Stimulated activated naive CD8-positive, alpha-beta T cell treated with anti-CD3 and anti-CD28 coated beads, Interleukin-15, amount 100 ng/mL, for 72 hours (primary cell): ENCODE data around the gene WNK1.

Experiments used
- ATAC-seq: fragments of 150-1000 bp; cut with Tn5 transposase; 2 replicates; pipeline ENCODE4 v1.10.0; 2021; ENCODE audit warnings: mild to moderate bottlenecking, moderate library complexity
- DNase-seq, 2 donors: peaks; one replicate each; pipeline ENCODE4 v3.0.0; 2021 to 2022
- H3K27ac Mint-ChIP-seq, 2 donors: one replicate each; pipeline ENCODE4 v1.8.0; 2022; ENCODE audit warnings: mild to moderate bottlenecking in 2 of 2, mixed read lengths in 2 of 2, moderate library complexity in 2 of 2
- H3K27me3 Mint-ChIP-seq: one replicate; pipeline ENCODE4 v1.8.0; 2022; ENCODE audit warnings: mixed read lengths
- H3K4me1 Mint-ChIP-seq: one replicate; pipeline ENCODE4 v1.8.0; 2022; ENCODE audit warnings: mild to moderate bottlenecking, mixed read lengths
- H3K4me3 Mint-ChIP-seq, 2 donors: one replicate each; pipeline ENCODE4 v1.8.0; 2022; ENCODE audit warnings: mild to moderate bottlenecking in 2 of 2, mixed read lengths in 2 of 2, moderate library complexity in 1 of 2
- H3K9me3 Mint-ChIP-seq, 2 donors: one replicate each; pipeline ENCODE4 v1.8.0; 2022; ENCODE audit warnings: mixed read lengths in 2 of 2

The WNK1 gene

DNA sequence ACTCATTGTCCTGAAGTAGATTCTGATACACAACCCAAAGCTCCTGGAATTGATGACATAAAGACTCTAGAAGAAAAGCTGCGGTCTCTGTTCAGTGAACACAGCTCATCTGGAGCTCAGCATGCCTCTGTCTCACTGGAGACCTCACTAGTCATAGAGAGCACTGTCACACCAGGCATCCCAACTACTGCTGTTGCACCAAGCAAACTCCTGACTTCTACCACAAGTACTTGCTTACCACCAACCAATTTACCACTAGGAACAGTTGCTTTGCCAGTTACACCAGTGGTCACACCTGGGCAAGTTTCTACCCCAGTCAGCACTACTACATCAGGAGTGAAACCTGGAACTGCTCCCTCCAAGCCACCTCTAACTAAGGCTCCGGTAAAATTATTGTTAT is 133.3 kb downstream of the WNK1 start:
- Mint-ChIP-seq H3K9me3 (no peaks in the 10 kb centered on the region), H3K27ac (peak overlapping the region in 1 of 2 donors; percentile 49), H3K27me3 (no peaks in the 10 kb centered on the region), H3K4me1 (no peaks in the 10 kb centered on the region), H3K4me3 (no peak overlapping the region)
- DNase-seq (no peak), ATAC-seq (no peak)

GRCh38 chr12:886206-886605 is 133.8 kb downstream of the WNK1 start:
- Mint-ChIP-seq H3K4me3 (no peak overlapping the region), H3K9me3 (no peaks in the 10 kb centered on the region), H3K4me1 (no peaks in the 10 kb centered on the region), H3K27me3 (no peaks in the 10 kb centered on the region), H3K27ac (no peak overlapping the region)
- ATAC-seq, result no peak
- DNase-seq, result no peak

GRCh38 chr12:894226-894625 is 141.8 kb downstream of the WNK1 start:
- Mint-ChIP-seq H3K9me3 (no peaks in the 10 kb centered on the region), H3K4me1 (no peaks in the 10 kb centered on the region), H3K27ac (no peak overlapping the region), H3K27me3 (no peaks in the 10 kb centered on the region), H3K4me3 (no peak overlapping the region)
- ATAC-seq (no peak), DNase-seq (no peak)

- no peaks in the 10 kb centered on the region for H3K4me1 Mint-ChIP-seq
- H3K9me3 Mint-ChIP-seq, result no peaks in the 10 kb centered on the region
- H3K27ac Mint-ChIP-seq, result no peak overlapping the region
- DNase-seq, result no peak
- ATAC-seq, result no peak
- no peaks in the 10 kb centered on the region for H3K27me3 Mint-ChIP-seq
- H3K4me3 Mint-ChIP-seq, result no peak overlapping the region
Observed at GRCh38 chr12:896031-896430, 143.7 kb downstream of the WNK1 start.

- Mint-ChIP-seq H3K27ac (no peak overlapping the region), H3K4me1 (no peaks in the 10 kb centered on the region), H3K27me3 (no peaks in the 10 kb centered on the region), H3K9me3 (no peaks in the 10 kb centered on the region), H3K4me3 (no peak overlapping the region)
- no peak for DNase-seq
- ATAC-seq, result no peak
Observed at GRCh38 chr12:897386-897785, 145.0 kb downstream of the WNK1 start.

- ATAC-seq (no peak), DNase-seq (no peak)
- no peaks in the 10 kb centered on the region for H3K27me3 Mint-ChIP-seq
- no peaks in the 10 kb centered on the region for H3K9me3 Mint-ChIP-seq
- no peak overlapping the region for H3K4me3 Mint-ChIP-seq
- peaks cover 28% of the 10 kb centered on the region for H3K4me1 Mint-ChIP-seq
- H3K27ac Mint-ChIP-seq, result no peak overlapping the region
Observed at GRCh38 chr12:902581-902980, 150.2 kb downstream of the WNK1 start.

- no peak overlapping the region for H3K27ac Mint-ChIP-seq
- H3K9me3 Mint-ChIP-seq, result no peaks in the 10 kb centered on the region
- H3K27me3 Mint-ChIP-seq, result no peaks in the 10 kb centered on the region
- no peak for ATAC-seq
- no peak for DNase-seq
- H3K4me3 Mint-ChIP-seq, result no peak overlapping the region
- H3K4me1 Mint-ChIP-seq, result peaks cover 28% of the 10 kb centered on the region
Observed at GRCh38 chr12:903055-903454, 150.7 kb downstream of the WNK1 start.

DNA sequence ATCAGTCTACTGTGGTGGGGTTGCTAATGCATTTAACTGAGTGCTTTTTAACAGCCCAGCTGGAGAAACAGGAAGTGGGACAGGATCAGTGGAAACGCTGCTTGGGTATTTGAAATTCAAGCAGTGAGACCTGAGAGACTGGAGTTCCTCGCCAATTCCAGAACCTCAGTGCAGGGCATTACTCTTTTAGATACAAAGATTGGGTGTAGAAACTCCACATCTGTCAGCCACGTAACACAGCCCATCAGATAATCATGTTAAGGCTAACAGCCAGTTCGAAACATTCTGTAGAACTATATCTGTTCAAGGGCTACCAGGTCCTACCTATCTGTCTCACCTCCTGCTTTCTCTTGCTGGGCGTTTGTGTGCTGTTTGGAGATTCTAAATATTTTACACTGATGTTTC is 151.6 kb downstream of the WNK1 start:
- Mint-ChIP-seq H3K4me1 (peaks cover 28% of the 10 kb centered on the region), H3K27me3 (no peaks in the 10 kb centered on the region), H3K4me3 (no peak overlapping the region), H3K27ac (peak overlapping the region in 1 of 2 donors; percentile 87), H3K9me3 (no peaks in the 10 kb centered on the region)
- ATAC-seq, result no peak
- no peak for DNase-seq

- no peak for DNase-seq
- Mint-ChIP-seq H3K4me3 (peak overlapping the region; percentile 5 to 7), H3K27ac (peak overlapping the region in 1 of 2 donors; percentile 61)
Observed at GRCh38 chr12:905261-906031, 153.1 kb downstream of the WNK1 start.

GRCh38 chr12:906062-906585 is 153.7 kb downstream of the WNK1 start:
- Mint-ChIP-seq H3K4me1 (peaks cover 28% of the 10 kb centered on the region), H3K27ac (peak overlapping the region in 1 of 2 donors; percentile 87), H3K27me3 (no peaks in the 10 kb centered on the region), H3K9me3 (no peaks in the 10 kb centered on the region), H3K4me3 (no peak overlapping the region)
- DNase-seq (no peak), ATAC-seq (peak; percentile 10)

More at GRCh38 chr12:905261-906031, 153.1 kb downstream of the WNK1 start:
- Mint-ChIP-seq H3K9me3 (no peaks in the 10 kb centered on the region), H3K27me3 (no peaks in the 10 kb centered on the region), H3K4me1 (peaks cover 28% of the 10 kb centered on the region)
- ATAC-seq, result peak; percentile 79

- Mint-ChIP-seq H3K27ac (no peak overlapping the region), H3K27me3 (no peaks in the 10 kb centered on the region)
Observed at GRCh38 chr12:907413-908185, 155.2 kb downstream of the WNK1 start.

DNA sequence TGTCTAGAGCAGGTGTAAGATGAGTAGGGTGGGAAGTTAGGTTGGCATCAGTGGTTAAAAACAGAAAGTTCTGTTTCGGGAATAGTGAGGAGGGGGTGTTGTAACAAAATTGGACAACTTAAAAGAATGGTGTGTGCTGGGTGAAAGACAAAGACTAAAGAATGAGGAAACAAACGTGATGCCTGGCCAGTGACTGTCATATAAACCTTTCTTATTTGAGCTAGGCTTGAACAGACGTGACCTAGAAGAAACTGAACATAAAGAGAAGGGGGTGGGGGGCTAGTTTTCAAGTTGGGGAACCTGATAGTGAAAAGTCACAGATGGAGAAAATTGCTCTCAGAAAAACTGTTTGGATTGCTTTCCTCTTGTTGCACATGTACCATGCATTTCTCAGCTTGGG is 157.5 kb downstream of the WNK1 start:
- H3K27ac Mint-ChIP-seq, result peak overlapping the region; percentile 15 to 57

More at GRCh38 chr12:907413-908185, 155.2 kb downstream of the WNK1 start:
- Mint-ChIP-seq H3K9me3 (no peaks in the 10 kb centered on the region), H3K4me3 (no peak overlapping the region), H3K4me1 (peaks cover 28% of the 10 kb centered on the region)
- DNase-seq (no peak), ATAC-seq (no peak)

GRCh38 chr12:910416-910815 is 158.0 kb downstream of the WNK1 start:
- no peak overlapping the region for H3K27ac Mint-ChIP-seq
- no peak overlapping the region for H3K4me3 Mint-ChIP-seq
- DNase-seq (no peak), ATAC-seq (no peak)
- H3K27me3 Mint-ChIP-seq, result no peaks in the 10 kb centered on the region
- H3K9me3 Mint-ChIP-seq, result no peaks in the 10 kb centered on the region
- H3K4me1 Mint-ChIP-seq, result peaks cover 26% of the 10 kb centered on the region

More for the DNA sequence above, 157.5 kb downstream of the WNK1 start:
- Mint-ChIP-seq H3K27me3 (no peaks in the 10 kb centered on the region), H3K4me3 (no peak overlapping the region), H3K9me3 (no peaks in the 10 kb centered on the region), H3K4me1 (peaks cover 26% of the 10 kb centered on the region)
- ATAC-seq (no peak), DNase-seq (no peak)

- Mint-ChIP-seq H3K27me3 (no peaks in the 10 kb centered on the region), H3K4me1 (peaks cover 25% of the 10 kb centered on the region), H3K4me3 (no peak overlapping the region), H3K9me3 (no peaks in the 10 kb centered on the region), H3K27ac (no peak overlapping the region)
- DNase-seq, result no peak
- ATAC-seq, result no peak
Observed at GRCh38 chr12:911191-911826, 158.9 kb downstream of the WNK1 start.

- H3K27me3 Mint-ChIP-seq, result no peaks in the 10 kb centered on the region
- H3K27ac Mint-ChIP-seq, result peak overlapping the region in 1 of 2 donors; percentile 21
- ATAC-seq, result no peak
- peaks cover 34% of the 10 kb centered on the region for H3K4me1 Mint-ChIP-seq
- H3K9me3 Mint-ChIP-seq, result no peaks in the 10 kb centered on the region
- no peak for DNase-seq
- no peak overlapping the region for H3K4me3 Mint-ChIP-seq
Observed at GRCh38 chr12:912466-913235, 160.3 kb downstream of the WNK1 start.
